Astrocyte of the cerebellum (primary cell): Measurements from ENCODE around the gene GJC3.
A peak's percentile ranks its signal among the peaks of the same experiment; 100 is the strongest.

Experiments used
- DNase-seq: peaks from one replicate; pipeline ENCODE4 v3.0.0-alpha.2; 2011; ENCODE audit warnings: low read depth
- H3K4me3 ChIP-seq: 2 replicates; pipeline ENCODE4 v1.5.1; 2011; ENCODE audit warnings: mild to moderate bottlenecking, low read depth, low read length, moderate library complexity
- in situ Hi-C: cut with HindIII; loops from 2 replicates; pipeline ENCODE4 v1.10.0; 2017; ENCODE audit warnings: low sequenced_read_pairs
- TF ChIP-seq, protein P1 (sequence below): IDR thresholded peaks from 2 replicates; pipeline ENCODE4 v1.5.1; 2012; ENCODE audit warnings: low read length, low read depth, moderate library complexity, mild to moderate bottlenecking; ENCODE audit errors: missing control alignments

The GJC3 gene

DNA sequence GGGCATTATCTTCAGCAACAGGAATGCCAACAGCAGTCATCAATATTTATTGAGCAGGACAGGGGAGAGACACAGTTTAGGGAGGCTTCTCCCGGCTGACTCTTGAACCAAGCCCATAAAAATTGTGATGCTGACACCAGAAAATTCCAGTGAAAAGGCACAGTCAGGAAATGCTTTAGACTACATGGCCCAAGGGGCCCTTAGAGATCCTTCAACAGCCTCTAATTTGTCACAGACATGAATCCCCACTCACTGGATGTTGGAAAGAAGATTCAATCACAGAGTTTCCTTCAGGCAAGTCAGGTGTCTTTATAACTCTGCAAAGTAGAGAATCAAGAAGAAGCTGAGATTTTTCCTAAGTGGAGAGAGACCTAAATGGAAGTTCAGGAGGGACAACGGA is 1.2 kb downstream of the GJC3 start:
- in situ Hi-C loops = no loop called here

DNA sequence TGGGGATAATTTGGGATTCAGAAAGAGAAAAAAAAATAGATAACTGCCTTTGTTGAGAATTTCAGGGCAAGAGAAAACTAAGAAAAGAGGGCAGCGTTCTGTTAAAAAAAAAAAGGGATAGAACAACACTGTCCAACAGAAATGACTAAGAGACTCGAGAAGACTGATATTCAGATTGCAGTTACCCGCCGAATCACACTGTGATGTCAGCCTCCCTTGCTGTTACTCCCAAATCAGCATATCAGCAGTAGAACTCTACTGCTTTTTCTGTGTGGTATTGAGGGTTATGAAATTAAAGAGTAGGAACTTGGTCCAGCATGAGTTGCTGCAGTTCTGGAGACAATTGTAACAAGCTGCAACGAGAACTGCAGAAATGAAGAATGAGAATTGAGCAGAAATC is 1.9 kb downstream of the GJC3 start:
- TF ChIP-seq, protein P1, sequence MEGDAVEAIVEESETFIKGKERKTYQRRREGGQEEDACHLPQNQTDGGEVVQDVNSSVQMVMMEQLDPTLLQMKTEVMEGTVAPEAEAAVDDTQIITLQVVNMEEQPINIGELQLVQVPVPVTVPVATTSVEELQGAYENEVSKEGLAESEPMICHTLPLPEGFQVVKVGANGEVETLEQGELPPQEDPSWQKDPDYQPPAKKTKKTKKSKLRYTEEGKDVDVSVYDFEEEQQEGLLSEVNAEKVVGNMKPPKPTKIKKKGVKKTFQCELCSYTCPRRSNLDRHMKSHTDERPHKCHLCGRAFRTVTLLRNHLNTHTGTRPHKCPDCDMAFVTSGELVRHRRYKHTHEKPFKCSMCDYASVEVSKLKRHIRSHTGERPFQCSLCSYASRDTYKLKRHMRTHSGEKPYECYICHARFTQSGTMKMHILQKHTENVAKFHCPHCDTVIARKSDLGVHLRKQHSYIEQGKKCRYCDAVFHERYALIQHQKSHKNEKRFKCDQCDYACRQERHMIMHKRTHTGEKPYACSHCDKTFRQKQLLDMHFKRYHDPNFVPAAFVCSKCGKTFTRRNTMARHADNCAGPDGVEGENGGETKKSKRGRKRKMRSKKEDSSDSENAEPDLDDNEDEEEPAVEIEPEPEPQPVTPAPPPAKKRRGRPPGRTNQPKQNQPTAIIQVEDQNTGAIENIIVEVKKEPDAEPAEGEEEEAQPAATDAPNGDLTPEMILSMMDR = no peak
- H3K4me3 ChIP-seq = no peak overlapping the region
- in situ Hi-C loops = no loop called here
- no peak for DNase-seq

More for the DNA sequence above, 1.2 kb downstream of the GJC3 start:
- DNase-seq = no peak
- TF ChIP-seq, protein P1 = no peak
- H3K4me3 ChIP-seq = no peak overlapping the region

DNA sequence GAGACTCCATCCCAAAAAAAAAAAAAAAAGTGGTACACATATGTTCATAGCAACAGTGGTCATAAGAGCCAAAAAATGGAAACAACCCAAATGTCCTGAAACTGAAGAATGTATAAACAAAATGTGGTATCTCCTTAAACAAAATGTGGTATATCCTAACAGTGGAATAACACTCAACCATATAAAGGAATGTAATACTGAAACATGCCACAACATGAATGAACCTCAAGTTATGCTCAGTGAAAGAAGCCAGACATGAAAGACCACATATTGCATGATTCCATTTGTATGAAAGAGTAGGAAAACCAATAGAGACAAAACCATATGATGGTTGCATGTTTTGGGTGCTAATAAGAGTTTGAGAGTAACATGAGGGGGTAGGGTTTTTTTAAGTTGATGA is 3.1 kb downstream of the GJC3 start:
- DNase-seq = no peak
- in situ Hi-C loops = no loop called here
- TF ChIP-seq, protein P1 = no peak
- H3K4me3 ChIP-seq = no peak overlapping the region

DNA sequence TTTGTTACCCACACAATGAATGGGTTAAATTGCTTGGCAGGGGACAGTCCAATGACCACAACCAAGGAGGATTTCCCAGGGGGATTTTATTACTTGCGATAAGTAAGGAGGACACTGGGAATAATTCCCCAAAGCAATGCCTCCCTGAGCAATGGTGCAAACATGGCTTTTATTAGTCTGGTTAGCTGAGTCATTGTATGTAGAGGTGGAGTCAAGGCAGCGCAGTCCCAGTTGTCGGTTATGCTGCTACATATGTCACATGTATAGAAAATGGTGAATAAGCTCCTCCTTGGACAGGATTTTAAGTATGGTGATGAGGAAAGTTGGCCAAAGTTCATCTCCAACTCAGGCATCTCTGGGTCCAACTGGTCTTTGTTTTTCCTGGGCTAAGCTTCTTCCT is 6.2 kb downstream of the GJC3 start:
- TF ChIP-seq, protein P1 = no peak
- no peak for DNase-seq
- in situ Hi-C loops = loop anchor here (5.0 kb wide), 1 partner anchor 74 kb away; no protein-coding TSS in a partner anchor
- H3K4me3 ChIP-seq = no peak overlapping the region

DNA sequence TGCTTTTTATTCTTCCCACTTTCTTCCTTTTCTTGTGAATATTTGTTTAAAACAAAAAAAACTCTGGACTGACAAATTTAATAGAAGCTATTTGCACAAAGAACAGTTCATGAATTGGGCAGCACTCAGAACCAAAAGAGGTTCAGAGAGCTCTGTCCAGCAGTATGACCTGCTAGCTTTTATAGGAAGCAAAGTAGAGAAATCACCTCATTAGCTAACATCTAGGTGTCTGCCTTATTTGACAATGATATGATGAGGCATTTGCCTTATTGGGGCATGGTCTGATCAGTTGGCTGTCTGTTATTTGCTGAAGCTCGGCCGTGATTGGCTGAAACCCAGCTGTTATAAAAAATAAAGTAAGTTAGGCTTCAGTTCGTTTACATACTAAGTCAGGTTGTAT is 9.3 kb downstream of the GJC3 start:
- TF ChIP-seq, protein P1 = no peak
- peak overlapping the region; percentile 67 for H3K4me3 ChIP-seq
- in situ Hi-C loops = loop anchor here (5.0 kb wide), 1 partner anchor 77 kb away; no protein-coding TSS in a partner anchor
- DNase-seq = no peak

DNA sequence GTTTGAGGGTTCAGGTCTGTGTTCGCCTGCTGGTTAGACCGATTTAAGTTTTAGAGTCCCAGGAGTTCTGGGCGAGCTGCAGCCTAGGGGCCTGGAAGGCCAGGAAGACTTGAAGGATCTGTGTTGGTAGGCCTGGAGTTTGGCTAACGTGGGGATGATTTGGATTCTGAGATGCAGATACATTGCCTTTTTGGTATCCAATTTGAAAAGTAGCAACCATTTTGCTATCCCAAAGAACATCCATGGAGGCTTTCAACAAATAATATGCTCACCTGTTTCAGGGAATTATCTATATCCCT is 9.7 kb downstream of the GJC3 start:
- TF ChIP-seq, protein P1 = no peak
- in situ Hi-C loops = loop anchor here (5.0 kb wide), 1 partner anchor 78 kb away; no protein-coding TSS in a partner anchor
- no peak for DNase-seq
- peak overlapping the region; percentile 67 for H3K4me3 ChIP-seq
